GM23338 (cell line): Measurements from ENCODE around the gene MLST8. TPM values are rescaled to one million over a fixed set of nuclear protein-coding genes. Genes with fewer than 3 reads are reported as not detected.

Source experiments
- ATAC-seq: fragments of 200-7000 bp; cut with Tn5 transposase; 3 replicates; pipeline ENCODE4 v1.9.1; 2020
- DNase-seq: peaks from one replicate; pipeline ENCODE4 v3.0.0-alpha.2; 2015; ENCODE audit warnings: low spot score
- H2AFZ ChIP-seq: fragments of 200-600 bp; sonication (generic); 2 replicates; pipeline ENCODE4 v1.8.0; 2016; ENCODE audit warnings: antibody characterized with exemption, mild to moderate bottlenecking, moderate library complexity
- H3F3A ChIP-seq: fragments of 200-600 bp; sonication (generic); replicated peaks from 2 replicates; pipeline ENCODE4 v1.8.0; 2017; ENCODE audit warnings: antibody characterized with exemption, mixed run types, low read depth
- H3K27ac ChIP-seq: fragments of 200-600 bp; sonication (generic); 2 replicates; pipeline ENCODE4 v1.6.1; 2016; ENCODE audit warnings: low read depth
- H3K27me3 ChIP-seq: fragments of 200-600 bp; sonication (generic); 2 replicates; pipeline ENCODE4 v1.8.0; 2016; ENCODE audit warnings: mild to moderate bottlenecking, mixed run types, moderate library complexity; ENCODE audit not compliant: insufficient read depth
- H3K36me3 ChIP-seq: fragments of 200-600 bp; sonication (generic); 2 replicates; pipeline ENCODE4 v1.8.0; 2016; ENCODE audit warnings: mild to moderate bottlenecking; ENCODE audit not compliant: insufficient read depth
- H3K4me1 ChIP-seq: fragments of 200-600 bp; sonication (generic); 2 replicates; pipeline ENCODE4 v1.8.0; 2016; ENCODE audit warnings: mild to moderate bottlenecking, moderate library complexity; ENCODE audit not compliant: insufficient read depth
- H3K4me2 ChIP-seq: fragments of 200-600 bp; sonication (generic); 2 replicates; pipeline ENCODE4 v1.7.1; 2017; ENCODE audit warnings: mixed run types
- H3K4me3 ChIP-seq: fragments of 200-600 bp; sonication (generic); 2 replicates; pipeline ENCODE4 v1.6.1; 2016; ENCODE audit warnings: mixed run types
- H3K79me2 ChIP-seq: fragments of 200-600 bp; sonication (generic); replicated peaks from 2 replicates; pipeline ENCODE4 v1.8.0; 2017; ENCODE audit warnings: mild to moderate bottlenecking; ENCODE audit not compliant: insufficient read depth
- H3K9me2 ChIP-seq: fragments of 200-600 bp; sonication (generic); 2 replicates; pipeline ENCODE4 v1.8.0; 2017; ENCODE audit not compliant: insufficient read depth
- H4K20me1 ChIP-seq: fragments of 200-600 bp; sonication (generic); replicated peaks from 2 replicates; pipeline ENCODE4 v1.8.0; 2017; ENCODE audit warnings: mild to moderate bottlenecking; ENCODE audit not compliant: insufficient read depth
- H3K27ac Mint-ChIP-seq: 2 replicates; pipeline ENCODE4 v1.8.0; 2020; ENCODE audit warnings: inconsistent platforms, mild to moderate bottlenecking, moderate library complexity, mixed read lengths
- H3K27me3 Mint-ChIP-seq: 3 replicates; pipeline ENCODE4 v1.8.0; 2022; ENCODE audit warnings: low read depth, mild to moderate bottlenecking, moderate library complexity, mixed read lengths, inconsistent platforms; ENCODE audit not compliant: insufficient read depth, poor library complexity
- H3K36me3 Mint-ChIP-seq: 3 replicates; pipeline ENCODE4 v1.8.0; 2021; ENCODE audit warnings: low read depth, mild to moderate bottlenecking, inconsistent platforms, moderate library complexity, mixed read lengths
- H3K4me1 Mint-ChIP-seq: 3 replicates; pipeline ENCODE4 v1.8.0; 2020; ENCODE audit warnings: mild to moderate bottlenecking, inconsistent platforms, mixed read lengths
- H3K4me3 Mint-ChIP-seq: 3 replicates; pipeline ENCODE4 v1.8.0; 2021; ENCODE audit warnings: moderate library complexity, mild to moderate bottlenecking, inconsistent platforms, mixed read lengths
- H3K9me3 Mint-ChIP-seq: 3 replicates; pipeline ENCODE4 v1.8.0; 2020; ENCODE audit warnings: moderate library complexity, mild to moderate bottlenecking, inconsistent platforms, mixed read lengths
- CREB1 ChIP-seq: fragments of 250-450 bp; sonication (Bioruptor Pico); IDR thresholded peaks from 2 replicates; pipeline ENCODE4 v1.5.0; 2020; ENCODE audit warnings: low read depth, mild to moderate bottlenecking, moderate library complexity
- CTCF ChIP-seq, 2 experiments: fragments of 200-600 bp in 1 of 2; sonication (generic) in 1 of 2; conservative IDR thresholded peaks; 2 replicates each; pipeline versions ENCODE4 v1.5.1 to v1.6.1; 2016 to 2017; ENCODE audit warnings: antibody characterized with exemption in 2 of 2, low read depth in 2 of 2, mild to moderate bottlenecking in 2 of 2, moderate library complexity in 1 of 2
- ETS1 ChIP-seq: IDR thresholded peaks from 2 replicates; pipeline ENCODE4 v1.6.1; 2016; ENCODE audit warnings: antibody characterized with exemption
- EZH2 ChIP-seq: fragments of 200-600 bp; sonication (generic); IDR thresholded peaks from one replicate; pipeline ENCODE4 v1.8.0; 2017; ENCODE audit warnings: antibody characterized with exemption, mild to moderate bottlenecking, low read depth; ENCODE audit not compliant: unreplicated experiment
- EZH2phosphoT487 ChIP-seq: fragments of 200-600 bp; sonication (generic); IDR thresholded peaks from one replicate; pipeline ENCODE4 v1.8.1; 2018; ENCODE audit warnings: antibody characterized with exemption; ENCODE audit not compliant: unreplicated experiment
- JUNB ChIP-seq: IDR thresholded peaks from one replicate; pipeline ENCODE4 v1.6.1; 2016; ENCODE audit warnings: antibody characterized with exemption; ENCODE audit not compliant: unreplicated experiment
- NANOG ChIP-seq: IDR thresholded peaks from 2 replicates; pipeline ENCODE4 v1.6.1; 2016; ENCODE audit warnings: antibody characterized with exemption, borderline replicate concordance
- POLR2AphosphoS5 ChIP-seq: IDR thresholded peaks from 2 replicates; pipeline ENCODE4 v1.6.1; 2016; ENCODE audit warnings: antibody characterized with exemption, low read depth
- STAT1 ChIP-seq: IDR thresholded peaks from one replicate; pipeline ENCODE4 v1.6.1; 2016; ENCODE audit warnings: antibody characterized with exemption; ENCODE audit not compliant: unreplicated experiment
- ZNF114 ChIP-seq: fragments of 250-450 bp; sonication (Bioruptor Pico); IDR thresholded peaks from 2 replicates; pipeline ENCODE4 v1.5.0; 2020; ENCODE audit warnings: mild to moderate bottlenecking, moderate library complexity
- ZNF331 ChIP-seq: fragments of 250-450 bp; sonication (Bioruptor Pico); IDR thresholded peaks from 2 replicates; pipeline ENCODE4 v1.5.0; 2020; ENCODE audit warnings: low read depth, mild to moderate bottlenecking, moderate library complexity
- ZNF462 ChIP-seq: fragments of 250-450 bp; sonication (Bioruptor Pico); IDR thresholded peaks from 2 replicates; pipeline ENCODE4 v1.5.0; 2020; ENCODE audit warnings: mild to moderate bottlenecking, moderate library complexity
- polyA plus RNA-seq: library from polyadenylated mRNA; unstranded; fragments of >200 nt; fragmentation: Nextera tagmentation; extraction: Ambion mirVana; gene quantifications from 2 replicates; pipeline ENCODE4 v1.2.1, GENCODE V29; 2016
- total RNA-seq: library from RNA; depleted of rRNA; stranded (reverse); fragments of >200 nt; shearing (Covaris generic); gene quantifications from 2 replicates; pipeline ENCODE4 v1.2.3, GENCODE V29; 2014
- TF ChIP-seq, protein P1 (sequence below): IDR thresholded peaks from one replicate; pipeline ENCODE4 v1.6.1; 2018; ENCODE audit warnings: antibody characterized with exemption; ENCODE audit not compliant: unreplicated experiment

MLST8 gene
- total and polyA plus RNA-seq, 2 experiments from 2014 or later, result 58.8 to 138 TPM

DNA sequence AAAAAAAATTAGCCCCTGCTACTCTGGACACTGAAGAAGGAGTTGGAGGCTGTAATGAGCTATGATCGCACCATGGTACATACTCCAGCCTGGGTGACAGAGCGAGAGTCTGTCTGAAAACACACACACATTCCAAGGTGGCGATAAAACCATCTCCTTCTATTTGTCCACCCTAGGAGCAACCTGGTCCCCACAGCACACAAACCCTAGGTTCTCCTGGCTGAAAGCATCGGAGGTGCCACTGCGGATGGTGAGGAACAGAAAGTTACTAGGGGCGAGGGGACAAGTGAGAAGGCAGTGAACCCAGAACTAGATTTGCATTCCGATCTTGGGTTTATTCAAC is 47.5 kb downstream of the MLST8 start:
- Histone ChIP-seq H2AFZ (no peak overlapping the region), H3K27ac (peak overlapping the region; percentile 97), H3K79me2 (peaks cover 40% of the 10 kb centered on the region), H4K20me1 (peaks cover 28% of the 10 kb centered on the region), H3K4me3 (no peak overlapping the region), H3F3A (peaks cover 58% of the 10 kb centered on the region), H3K4me1 (peaks cover 11% of the 10 kb centered on the region; the same call in 1 of the 2 replicates), H3K36me3 (peaks cover 34% of the 10 kb centered on the region), H3K9me2 (no peaks in the 10 kb centered on the region), H3K4me2 (peak overlapping the region; percentile 23; the same call in 1 of the 2 replicates), H3K27me3 (no peaks in the 10 kb centered on the region)
- Mint-ChIP-seq H3K36me3 (peaks cover 77% of the 10 kb centered on the region), H3K27me3 (peaks cover 12% of the 10 kb centered on the region), H3K4me3 (peak overlapping the region; percentile 12; the same call in 2 of the 3 replicates), H3K9me3 (no peaks in the 10 kb centered on the region), H3K4me1 (peaks cover 12% of the 10 kb centered on the region), H3K27ac (peak overlapping the region; percentile 27; the same call in 1 of the 2 replicates)
- no peak for TF ChIP-seq CREB1 (CRISPR knock-in tag)
- no peak for TF ChIP-seq NANOG
- TF ChIP-seq, protein P1, sequence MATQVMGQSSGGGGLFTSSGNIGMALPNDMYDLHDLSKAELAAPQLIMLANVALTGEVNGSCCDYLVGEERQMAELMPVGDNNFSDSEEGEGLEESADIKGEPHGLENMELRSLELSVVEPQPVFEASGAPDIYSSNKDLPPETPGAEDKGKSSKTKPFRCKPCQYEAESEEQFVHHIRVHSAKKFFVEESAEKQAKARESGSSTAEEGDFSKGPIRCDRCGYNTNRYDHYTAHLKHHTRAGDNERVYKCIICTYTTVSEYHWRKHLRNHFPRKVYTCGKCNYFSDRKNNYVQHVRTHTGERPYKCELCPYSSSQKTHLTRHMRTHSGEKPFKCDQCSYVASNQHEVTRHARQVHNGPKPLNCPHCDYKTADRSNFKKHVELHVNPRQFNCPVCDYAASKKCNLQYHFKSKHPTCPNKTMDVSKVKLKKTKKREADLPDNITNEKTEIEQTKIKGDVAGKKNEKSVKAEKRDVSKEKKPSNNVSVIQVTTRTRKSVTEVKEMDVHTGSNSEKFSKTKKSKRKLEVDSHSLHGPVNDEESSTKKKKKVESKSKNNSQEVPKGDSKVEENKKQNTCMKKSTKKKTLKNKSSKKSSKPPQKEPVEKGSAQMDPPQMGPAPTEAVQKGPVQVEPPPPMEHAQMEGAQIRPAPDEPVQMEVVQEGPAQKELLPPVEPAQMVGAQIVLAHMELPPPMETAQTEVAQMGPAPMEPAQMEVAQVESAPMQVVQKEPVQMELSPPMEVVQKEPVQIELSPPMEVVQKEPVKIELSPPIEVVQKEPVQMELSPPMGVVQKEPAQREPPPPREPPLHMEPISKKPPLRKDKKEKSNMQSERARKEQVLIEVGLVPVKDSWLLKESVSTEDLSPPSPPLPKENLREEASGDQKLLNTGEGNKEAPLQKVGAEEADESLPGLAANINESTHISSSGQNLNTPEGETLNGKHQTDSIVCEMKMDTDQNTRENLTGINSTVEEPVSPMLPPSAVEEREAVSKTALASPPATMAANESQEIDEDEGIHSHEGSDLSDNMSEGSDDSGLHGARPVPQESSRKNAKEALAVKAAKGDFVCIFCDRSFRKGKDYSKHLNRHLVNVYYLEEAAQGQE, result no peak
- no peak for TF ChIP-seq ZNF331 (CRISPR knock-in tag)
- no peak for TF ChIP-seq ETS1
- TF ChIP-seq ZNF114 (CRISPR knock-in tag), result no peak
- no peak for TF ChIP-seq EZH2
- no peak for TF ChIP-seq CTCF (conservative IDR thresholded peaks at IDR 0.05; ENCODE audit: low read depth in 2 of 2)
- no peak for TF ChIP-seq ZNF462
- no peak for TF ChIP-seq EZH2phosphoT487
- no peak for TF ChIP-seq JUNB
- no peak for TF ChIP-seq POLR2AphosphoS5
- TF ChIP-seq STAT1, result no peak
- ATAC-seq (no peak), DNase-seq (no peak)
